H9 (cell line): ENCODE data around the gene GBP7. TPM values are rescaled to one million over a fixed set of nuclear protein-coding genes. Genes with fewer than 3 reads are reported as not detected.

ENCODE experiments used
- DNase-seq: peaks from one replicate; pipeline ENCODE4 v3.0.0-alpha.2; 2017
- H2AFZ ChIP-seq: one replicate; pipeline ENCODE4 v1.6.1; 2013; ENCODE audit warnings: mild to moderate bottlenecking, low read length, control low read depth, moderate library complexity
- H2AK5ac ChIP-seq: 2 replicates; pipeline ENCODE4 v1.6.1; 2013; ENCODE audit warnings: low read length, control low read depth, mixed read lengths; ENCODE audit not compliant: insufficient read length
- H2BK120ac ChIP-seq: one replicate; pipeline ENCODE4 v1.6.1; 2013; ENCODE audit warnings: low read depth, mild to moderate bottlenecking, low read length, control low read depth, inconsistent platforms; ENCODE audit not compliant: poor library complexity, severe bottlenecking
- H2BK12ac ChIP-seq: 2 replicates; pipeline ENCODE4 v1.6.1; 2013; ENCODE audit warnings: low read length, control low read depth, mixed read lengths, low read depth; ENCODE audit not compliant: insufficient read length
- H2BK15ac ChIP-seq: 2 replicates; pipeline ENCODE4 v1.6.1; 2013; ENCODE audit warnings: low read depth, low read length, control low read depth
- H2BK20ac ChIP-seq: one replicate; pipeline ENCODE4 v1.6.1; 2013; ENCODE audit warnings: low read depth, mild to moderate bottlenecking, low read length, control low read depth, inconsistent platforms; ENCODE audit not compliant: poor library complexity, severe bottlenecking
- H2BK5ac ChIP-seq: 2 replicates; pipeline ENCODE4 v1.6.1; 2013; ENCODE audit warnings: low read length, control low read depth, mixed read lengths; ENCODE audit not compliant: insufficient read length
- H3K14ac ChIP-seq: 2 replicates; pipeline ENCODE4 v1.6.1; 2013; ENCODE audit warnings: low read length, control low read depth; ENCODE audit not compliant: insufficient read depth
- H3K18ac ChIP-seq: 2 replicates; pipeline ENCODE4 v1.6.1; 2013; ENCODE audit warnings: low read depth, mild to moderate bottlenecking, mixed read lengths, low read length, control low read depth; ENCODE audit not compliant: insufficient read length
- H3K23ac ChIP-seq: 2 replicates; pipeline ENCODE4 v1.6.1; 2013; ENCODE audit warnings: low read length, control low read depth, mixed read lengths, low read depth; ENCODE audit not compliant: insufficient read length
- H3K23me2 ChIP-seq: 2 replicates; pipeline ENCODE4 v1.6.1; 2013; ENCODE audit warnings: low read depth, mild to moderate bottlenecking, mixed read lengths, low read length, control low read depth; ENCODE audit not compliant: insufficient read length, poor library complexity, severe bottlenecking
- H3K27ac ChIP-seq: 2 replicates; pipeline ENCODE4 v1.5.1; 2013; ENCODE audit warnings: low read length, control low read depth, mixed read lengths, low read depth; ENCODE audit not compliant: insufficient read length
- H3K27me3 ChIP-seq: 2 replicates; pipeline ENCODE4 v1.6.1; 2013; ENCODE audit warnings: low read length, control low read depth, inconsistent platforms; ENCODE audit not compliant: insufficient read depth
- H3K4ac ChIP-seq: 2 replicates; pipeline ENCODE4 v1.6.1; 2013; ENCODE audit warnings: low read depth, mild to moderate bottlenecking, control low read depth, inconsistent platforms, low read length, moderate library complexity
- H3K4me1 ChIP-seq: 2 replicates; pipeline ENCODE4 v1.6.1; 2013; ENCODE audit warnings: low read length, control low read depth, inconsistent platforms; ENCODE audit not compliant: insufficient read depth
- H3K4me2 ChIP-seq: 2 replicates; pipeline ENCODE4 v1.6.1; 2013; ENCODE audit warnings: low read length, control low read depth, mixed read lengths; ENCODE audit not compliant: insufficient read length, insufficient read depth
- H3K56ac ChIP-seq: 2 replicates; pipeline ENCODE4 v1.6.1; 2013; ENCODE audit warnings: low read depth, mild to moderate bottlenecking, mixed read lengths, low read length, control low read depth; ENCODE audit not compliant: insufficient read length
- H3K79me1 ChIP-seq: 2 replicates; pipeline ENCODE4 v1.6.1; 2013; ENCODE audit warnings: low read depth, mild to moderate bottlenecking, moderate library complexity, low read length, control low read depth, inconsistent platforms; ENCODE audit not compliant: insufficient read depth, poor library complexity, severe bottlenecking
- H3K79me2 ChIP-seq: 2 replicates; pipeline ENCODE4 v1.6.1; 2013; ENCODE audit warnings: low read length, control low read depth, inconsistent platforms; ENCODE audit not compliant: insufficient read depth
- H3K9ac ChIP-seq: 2 replicates; pipeline ENCODE4 v1.6.1; 2013; ENCODE audit warnings: low read length, control low read depth, mixed read lengths; ENCODE audit not compliant: insufficient read length; ENCODE audit errors: extremely low read depth
- H3K9me3 ChIP-seq: one replicate; pipeline ENCODE4 v1.6.1; 2013; ENCODE audit warnings: low read depth, low read length, inconsistent platforms; ENCODE audit not compliant: control insufficient read depth
- H3T11ph ChIP-seq: one replicate; pipeline ENCODE4 v1.6.1; 2013; ENCODE audit warnings: mild to moderate bottlenecking, low read length, control low read depth, inconsistent platforms
- H4K20me1 ChIP-seq: one replicate; pipeline ENCODE4 v1.6.1; 2013; ENCODE audit not compliant: control insufficient read depth, insufficient read length, insufficient read depth
- H4K5ac ChIP-seq: 2 replicates; pipeline ENCODE4 v1.6.1; 2013; ENCODE audit warnings: low read depth, mild to moderate bottlenecking, mixed read lengths, low read length, control low read depth; ENCODE audit not compliant: insufficient read length
- H4K8ac ChIP-seq: replicated peaks from 2 replicates; pipeline ENCODE4 v1.6.1; 2013; ENCODE audit warnings: low read length, control low read depth, mixed read lengths, low read depth; ENCODE audit not compliant: insufficient read length
- H4K91ac ChIP-seq: 2 replicates; pipeline ENCODE4 v1.6.1; 2013; ENCODE audit warnings: low read depth, mild to moderate bottlenecking, moderate library complexity, mixed read lengths, low read length, control low read depth; ENCODE audit not compliant: insufficient read length
- H3K27ac Mint-ChIP-seq, 3 experiments: 2 replicates in 2 of 3; 3 replicates in 1 of 3; pipeline ENCODE4 v1.8.0; 2020 to 2021; ENCODE audit warnings: mixed read lengths in 3 of 3, mild to moderate bottlenecking in 1 of 3, moderate library complexity in 1 of 3
- H3K27me3 Mint-ChIP-seq: 2 replicates; pipeline ENCODE4 v1.8.0; 2021; ENCODE audit warnings: low read depth, mild to moderate bottlenecking, moderate library complexity, mixed read lengths
- H3K36me3 Mint-ChIP-seq, 3 experiments: 2 replicates in 2 of 3; 3 replicates in 1 of 3; pipeline ENCODE4 v1.8.0; 2020 to 2021; ENCODE audit warnings: low read depth in 3 of 3, mixed read lengths in 3 of 3; ENCODE audit not compliant: insufficient read depth in 1 of 3
- H3K4me1 Mint-ChIP-seq, 2 experiments: 2 replicates each; pipeline ENCODE4 v1.8.0; 2020; ENCODE audit warnings: mixed read lengths in 2 of 2
- H3K4me3 Mint-ChIP-seq, 2 experiments: 2 replicates in 1 of 2; 3 replicates in 1 of 2; pipeline ENCODE4 v1.8.0; 2020 to 2021; ENCODE audit warnings: mild to moderate bottlenecking in 2 of 2, mixed read lengths in 2 of 2, moderate library complexity in 1 of 2
- H3K9me3 Mint-ChIP-seq, 2 experiments: 2 replicates in 1 of 2; 3 replicates in 1 of 2; pipeline ENCODE4 v1.8.0; 2020; ENCODE audit warnings: mild to moderate bottlenecking in 2 of 2, mixed read lengths in 2 of 2, moderate library complexity in 1 of 2
- CTCF ChIP-seq: fragments of 200-600 bp; sonication (generic); conservative IDR thresholded peaks from 3 replicates; pipeline ENCODE4 v1.8.0; 2021; ENCODE audit warnings: antibody characterized with exemption, mild to moderate bottlenecking
- WGBS: extraction: QIAGEN DNeasy Blood & Tissue Kit; methylation state at CpG from one replicate; pipeline ENCODE4 v1.1.7; 2013; ENCODE audit warnings: missing lambda C conversion rate, low lambda C conversion rate, mixed read lengths; ENCODE audit not compliant: insufficient read length; ENCODE audit errors: extremely low coverage; 5-methylcytosine and 5-hydroxymethylcytosine counted together
- total RNA-seq: library from RNA; stranded (reverse); gene quantifications from 2 replicates; pipeline ENCODE4 v1.2.1, GENCODE V29; 2021

Gene GBP7
- total RNA-seq, 1 experiment from 2014 or later, result not detected

GRCh38 chr1:89166705-89167104 lies 9.1 kb downstream of the GBP7 start:
- Histone ChIP-seq H3K4ac (no peak overlapping the region), H3K9me3 (no peaks in the 10 kb centered on the region), H3K23me2 (no peaks in the 10 kb centered on the region), H2BK20ac (no peak overlapping the region), H3K27ac (no peak overlapping the region), H2AK5ac (no peak overlapping the region), H2BK5ac (no peak overlapping the region), H3K79me1 (no peaks in the 10 kb centered on the region), H3T11ph (no peak overlapping the region), H3K14ac (no peak overlapping the region), H3K18ac (no peak overlapping the region), H2BK15ac (no peak overlapping the region), H3K4me2 (no peak overlapping the region), H4K5ac (no peak overlapping the region), H2BK12ac (no peak overlapping the region), H3K56ac (no peak overlapping the region), H2BK120ac (no peak overlapping the region), H3K27me3 (no peaks in the 10 kb centered on the region), H4K20me1 (no peaks in the 10 kb centered on the region), H4K91ac (no peak overlapping the region), H3K23ac (no peak overlapping the region), H4K8ac (no peak overlapping the region), H3K79me2 (no peaks in the 10 kb centered on the region), H3K4me1 (no peaks in the 10 kb centered on the region), H3K9ac (no peak overlapping the region), H2AFZ (no peak overlapping the region)
- no peak for TF ChIP-seq CTCF
- Mint-ChIP-seq H3K9me3 (no peaks in the 10 kb centered on the region; a peak in 1 of 5 replicates), H3K4me1 (no peaks in the 10 kb centered on the region), H3K36me3 (no peaks in the 10 kb centered on the region), H3K4me3 (no peak overlapping the region), H3K27me3 (no peaks in the 10 kb centered on the region; the same call in 1 of the 2 replicates), H3K27ac (no peak overlapping the region)
- DNase-seq, result no peak
- no CpG with 5 or more reads among the region's 1 CpG for WGBS
